Spleen (tissue), 11 donors: Measurements from ENCODE around the gene FPGS. TPM values are rescaled to one million over a fixed set of nuclear protein-coding genes. Genes with fewer than 3 reads are reported as not detected.

Experiments
- DNase-seq: peaks from one replicate; pipeline ENCODE4 v3.0.0-alpha.2; 2020
- H3K27ac ChIP-seq, 8 donors: fragments of 200-600 bp; sonication (generic) in 7 of 8; 1 replicate in 4 of 8; 2 replicates in 4 of 8; pipeline versions ENCODE4 v1.5.0 to v1.8.0; 2016 to 2021; ENCODE audit warnings: inconsistent platforms in 4 of 8, mild to moderate bottlenecking in 4 of 8, moderate library complexity in 1 of 8
- H3K27me3 ChIP-seq, 7 donors: fragments of 200-600 bp; sonication (generic) in 6 of 7; replicated peaks in 1 of 7; 1 replicate in 4 of 7; 2 replicates in 3 of 7; pipeline versions ENCODE4 v1.5.0 to v1.8.0; 2016 to 2021; ENCODE audit warnings: inconsistent platforms in 3 of 7, mild to moderate bottlenecking in 1 of 7
- H3K36me3 ChIP-seq, 6 donors: fragments of 200-600 bp; sonication (generic) in 5 of 6; 1 replicate in 4 of 6; 2 replicates in 2 of 6; pipeline versions ENCODE4 v1.5.0 to v1.8.0; 2016 to 2021; ENCODE audit warnings: inconsistent platforms in 2 of 6
- H3K4me1 ChIP-seq, 6 donors: fragments of 200-600 bp; sonication (generic) in 5 of 6; 1 replicate in 3 of 6; 2 replicates in 3 of 6; pipeline versions ENCODE4 v1.5.0 to v1.8.0; 2016 to 2021; ENCODE audit warnings: inconsistent platforms in 3 of 6
- H3K4me3 ChIP-seq, 8 donors: fragments of 200-600 bp; sonication (generic) in 7 of 8; 1 replicate in 4 of 8; 2 replicates in 4 of 8; pipeline versions ENCODE4 v1.5.0 to v1.8.0; 2016 to 2021; ENCODE audit warnings: inconsistent platforms in 4 of 8, mild to moderate bottlenecking in 4 of 8, moderate library complexity in 2 of 8
- H3K9me3 ChIP-seq, 8 donors: fragments of 200-600 bp; sonication (generic) in 7 of 8; 1 replicate in 4 of 8; 2 replicates in 4 of 8; pipeline versions ENCODE4 v1.5.0 to v1.8.0; 2016 to 2021; ENCODE audit warnings: inconsistent platforms in 4 of 8
- POLR2A ChIP-seq, 3 donors: fragments of 450-650 bp; IDR thresholded peaks; one replicate each; pipeline ENCODE4 v1.5.1; 2017; ENCODE audit warnings: antibody characterized with exemption in 3 of 3, mild to moderate bottlenecking in 1 of 3
- POLR2AphosphoS5 ChIP-seq, 3 donors: sonication (generic); formaldehyde crosslinking; IDR thresholded peaks; one replicate each; pipeline ENCODE4 v1.5.1; 2017; ENCODE audit warnings: antibody characterized with exemption in 3 of 3
- WGBS, 5 donors: extraction: QIAGEN DNeasy Blood & Tissue Kit in 3 of 5; methylation state at CpG; one replicate each; pipeline versions ENCODE4 v1.1.5 to v1.1.7; 2013 to 2018; 5-methylcytosine and 5-hydroxymethylcytosine counted together
- intact Hi-C: fragments of 100-400 bp; cut with DNase I; formaldehyde crosslinking; loops from one replicate; pipeline ENCODE4 v1.15.0; 2023; ENCODE audit warnings: low total_unique reads
- polyA plus RNA-seq, 3 donors: library from polyadenylated mRNA; stranded (reverse); fragments of 200-250 nt; gene quantifications; one replicate each; pipeline ENCODE4 v1.2.1, GENCODE V29; 2013
- total RNA-seq, 7 donors: library from RNA; depleted of rRNA in 3 of 7; stranded (reverse); fragments of >200 nt in 3 of 7; fragmentation: NEBNext Ultra II Directional in 4 of 7; extraction: Animal tissue kit (Norgen Biotek cat#: 25700) in 4 of 7; gene quantifications; one replicate each; pipeline versions ENCODE4 v1.1.0 to v1.2.1, GENCODE V29; 2016 to 2021
- TF ChIP-seq, protein P1 (sequence below), 11 experiments: fragments of 200-600 bp in 7 of 11; fragments of 450-650 bp in 4 of 11; sonication (generic) in 4 of 11; IDR thresholded peaks in 8 of 11; conservative IDR thresholded peaks in 3 of 11; 1 replicate in 7 of 11; 2 replicates in 4 of 11; pipeline versions ENCODE4 v1.4.0 to v1.8.0; 2016 to 2021; ENCODE audit warnings: antibody characterized with exemption in 11 of 11, inconsistent platforms in 4 of 11, mild to moderate bottlenecking in 1 of 11
- donor health status: healthy with polysubstance abuse.
- donor health status: DM: no; HTN: no; CAD: no; lungs with moderate emphysema.
- donor health status: DM: no; HTN: no; CAD: no.
- donor health status: Bipolar disorder and iron deficiency.
- donor health status: healthy.
- donor health status: DM: no; HTN: no; CAD: no.
- donor health status: DM: yes; HTN: yes; CAD: no.

The FPGS gene
- total and polyA plus RNA-seq, 10 donors, result 33.3 to 94.6 (median 66.4) TPM

DNA sequence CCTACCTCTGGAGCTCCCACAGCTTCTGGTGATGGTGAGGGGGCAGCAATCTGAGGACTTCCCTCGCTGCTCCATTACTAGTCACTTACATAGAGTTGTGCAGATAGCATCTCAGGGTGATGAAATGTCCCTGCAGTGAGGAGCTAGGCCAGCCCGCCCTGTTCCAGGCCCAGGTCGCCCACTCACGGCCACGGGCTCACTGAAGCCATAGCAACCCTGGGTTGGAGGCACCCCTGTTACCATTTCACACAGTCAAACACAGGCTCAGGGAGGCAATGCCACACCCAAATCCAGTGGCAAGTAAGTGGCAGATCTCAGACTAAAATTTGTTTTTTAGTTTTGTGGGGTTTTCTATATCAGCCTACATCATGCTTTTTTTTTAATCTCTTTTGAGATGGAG is 43.8 kb upstream of the FPGS start:
- no peak for DNase-seq

DNA sequence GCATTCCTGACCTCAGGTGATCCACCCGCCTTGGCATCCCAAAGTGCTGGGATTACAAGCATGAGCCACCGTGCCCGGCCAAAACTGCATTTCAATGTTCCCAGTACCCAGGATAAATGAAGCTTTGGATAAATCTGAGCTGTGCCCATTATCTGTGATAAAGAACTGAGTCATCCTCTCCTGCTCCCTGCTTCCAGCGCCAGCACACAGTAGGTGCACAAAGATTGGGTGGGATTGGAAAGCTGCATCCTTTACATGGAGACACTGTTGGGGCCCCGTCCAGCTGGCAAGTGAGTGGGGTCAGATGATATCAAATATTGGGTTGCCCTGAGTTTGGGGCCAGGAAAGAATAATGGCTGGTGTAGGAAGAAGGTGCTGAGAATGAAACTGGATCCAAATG is 41.6 kb upstream of the FPGS start:
- TF ChIP-seq POLR2AphosphoS5 (IDR thresholded peaks at IDR 0.05) (no peak), POLR2A (IDR thresholded peaks at IDR 0.05) (no peak)
- TF ChIP-seq, protein P1, sequence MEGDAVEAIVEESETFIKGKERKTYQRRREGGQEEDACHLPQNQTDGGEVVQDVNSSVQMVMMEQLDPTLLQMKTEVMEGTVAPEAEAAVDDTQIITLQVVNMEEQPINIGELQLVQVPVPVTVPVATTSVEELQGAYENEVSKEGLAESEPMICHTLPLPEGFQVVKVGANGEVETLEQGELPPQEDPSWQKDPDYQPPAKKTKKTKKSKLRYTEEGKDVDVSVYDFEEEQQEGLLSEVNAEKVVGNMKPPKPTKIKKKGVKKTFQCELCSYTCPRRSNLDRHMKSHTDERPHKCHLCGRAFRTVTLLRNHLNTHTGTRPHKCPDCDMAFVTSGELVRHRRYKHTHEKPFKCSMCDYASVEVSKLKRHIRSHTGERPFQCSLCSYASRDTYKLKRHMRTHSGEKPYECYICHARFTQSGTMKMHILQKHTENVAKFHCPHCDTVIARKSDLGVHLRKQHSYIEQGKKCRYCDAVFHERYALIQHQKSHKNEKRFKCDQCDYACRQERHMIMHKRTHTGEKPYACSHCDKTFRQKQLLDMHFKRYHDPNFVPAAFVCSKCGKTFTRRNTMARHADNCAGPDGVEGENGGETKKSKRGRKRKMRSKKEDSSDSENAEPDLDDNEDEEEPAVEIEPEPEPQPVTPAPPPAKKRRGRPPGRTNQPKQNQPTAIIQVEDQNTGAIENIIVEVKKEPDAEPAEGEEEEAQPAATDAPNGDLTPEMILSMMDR (IDR thresholded peaks at IDR 0.05 in 8 of 11, conservative IDR thresholded peaks at IDR 0.05 in 3 of 11), result no peak
- Histone ChIP-seq H3K36me3 (peaks cover 2 to 98% (median 41%) of the 10 kb centered on the region in 6 donors), H3K4me1 (peaks cover 32 to 100% (median 74%) of the 10 kb centered on the region in 6 donors), H3K27me3 (no peaks in the 10 kb centered on the region), H3K4me3 (peak overlapping the region in 1 of 8 donors; percentile 48), H3K9me3 (no peaks in the 10 kb centered on the region), H3K27ac (peak overlapping the region in 6 of 8 donors; percentile 58 to 92 (median 90))
- intact Hi-C loops, result no loop called here
- DNase-seq, result no peak
- 80 to 89% (median 84%) methylated on average over 5 of the region's 5 CpGs for WGBS, 5 donors

More for the DNA sequence above, 43.8 kb upstream of the FPGS start:
- WGBS, 5 donors, result 75 to 93% (median 91%) methylated on average over 1 to 5 of the region's 5 CpGs
- no peaks in the 10 kb centered on the region for H3K9me3 ChIP-seq
- TF ChIP-seq POLR2AphosphoS5 (IDR thresholded peaks at IDR 0.05) (peak in 1 of 3 donors; percentile 39), POLR2A (IDR thresholded peaks at IDR 0.05) (no peak)
- TF ChIP-seq, protein P1 (IDR thresholded peaks at IDR 0.05 in 8 of 11, conservative IDR thresholded peaks at IDR 0.05 in 3 of 11), result no peak
- intact Hi-C loops, result no loop called here
- H3K27me3 ChIP-seq, result no peaks in the 10 kb centered on the region
- peaks cover 20 to 99% (median 65%) of the 10 kb centered on the region in 6 donors for H3K4me1 ChIP-seq
- peaks cover 2 to 98% (median 43%) of the 10 kb centered on the region in 6 donors for H3K36me3 ChIP-seq
- H3K4me3 ChIP-seq, result no peak overlapping the region
- peak overlapping the region in 4 of 8 donors; percentile 19 to 92 (median 36) for H3K27ac ChIP-seq

DNA sequence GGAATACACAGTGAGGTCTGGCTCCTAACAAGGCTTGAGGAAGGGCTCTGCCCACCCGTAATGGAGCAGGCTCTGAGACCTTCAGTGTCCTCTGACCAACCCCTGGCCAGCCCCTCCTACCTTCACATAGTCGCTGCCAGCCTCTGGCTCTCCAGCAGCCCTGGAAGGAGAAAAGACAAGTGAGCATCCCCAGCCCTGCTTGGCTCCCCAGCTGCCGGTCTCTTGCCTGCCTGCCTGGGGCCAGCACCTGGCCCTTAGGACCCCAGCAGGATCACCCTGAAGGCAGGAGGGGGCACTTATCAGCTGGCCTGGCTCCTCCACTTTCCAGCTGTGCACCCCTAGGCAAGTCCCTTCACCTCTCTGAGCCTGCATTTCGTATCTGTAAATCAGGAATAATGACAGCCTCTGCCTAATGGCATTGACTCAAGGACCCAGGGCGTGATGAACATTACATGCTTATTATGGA is 41.2 kb upstream of the FPGS start:
- intact Hi-C loops, result no loop called here
- Histone ChIP-seq H3K36me3 (peaks cover 2 to 98% (median 45%) of the 10 kb centered on the region in 6 donors), H3K9me3 (no peaks in the 10 kb centered on the region), H3K4me1 (peaks cover 36 to 100% (median 76%) of the 10 kb centered on the region in 6 donors), H3K27me3 (no peaks in the 10 kb centered on the region), H3K4me3 (peak overlapping the region in 2 of 8 donors; percentile 5 to 48), H3K27ac (peak overlapping the region in 6 of 8 donors; percentile 58 to 92 (median 90))
- WGBS, 5 donors, result 64 to 80% (median 74%) methylated on average over 4 to 5 of the region's 5 CpGs
- no peak for DNase-seq
- TF ChIP-seq, protein P1 (IDR thresholded peaks at IDR 0.05 in 8 of 11, conservative IDR thresholded peaks at IDR 0.05 in 3 of 11), result no peak
- TF ChIP-seq POLR2AphosphoS5 (IDR thresholded peaks at IDR 0.05), result peak in 1 of 3 donors; percentile 63

DNA sequence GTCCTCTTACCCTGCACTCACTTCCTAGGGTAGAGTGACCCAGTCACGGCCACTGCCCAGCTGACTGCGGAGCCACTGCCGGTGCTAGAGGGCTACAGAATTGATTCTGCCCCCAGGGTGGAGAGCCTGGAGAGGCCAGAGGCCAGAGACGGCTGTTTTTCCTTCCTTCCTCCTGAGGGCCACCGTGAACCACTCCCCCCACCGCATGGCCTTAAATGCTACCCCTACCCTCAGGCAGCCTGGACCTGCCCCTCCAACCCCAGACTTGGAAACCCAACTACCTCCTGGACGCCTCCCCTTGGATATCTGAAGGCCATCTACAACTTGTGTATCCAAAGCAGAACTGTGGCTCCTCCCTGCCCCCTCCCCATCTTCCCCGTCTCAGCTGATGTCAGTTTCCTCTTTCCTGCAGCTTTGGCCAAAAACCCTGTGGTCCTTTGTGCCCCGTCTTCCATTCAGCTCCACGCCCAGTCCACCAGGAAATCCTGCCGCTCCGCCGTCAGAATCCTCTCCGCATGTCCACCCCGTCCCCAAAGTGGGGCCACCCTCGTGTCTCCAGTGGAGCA is 40.5 kb upstream of the FPGS start:
- Histone ChIP-seq H3K36me3 (peaks cover 2 to 98% (median 52%) of the 10 kb centered on the region in 6 donors), H3K4me3 (peak overlapping the region in 1 of 8 donors; percentile 48), H3K9me3 (no peaks in the 10 kb centered on the region), H3K27ac (peak overlapping the region in 7 of 8 donors; percentile 44 to 92 (median 89)), H3K27me3 (no peaks in the 10 kb centered on the region), H3K4me1 (peaks cover 43 to 100% (median 80%) of the 10 kb centered on the region in 6 donors)
- TF ChIP-seq, protein P1 (IDR thresholded peaks at IDR 0.05 in 8 of 11, conservative IDR thresholded peaks at IDR 0.05 in 3 of 11), result peak in 1 of 11 experiments; percentile 5
- TF ChIP-seq POLR2AphosphoS5 (IDR thresholded peaks at IDR 0.05) (peak; percentile 63 to 71 (median 67)), POLR2A (IDR thresholded peaks at IDR 0.05) (no peak)
- intact Hi-C loops, result no loop called here
- DNase-seq, result peak; percentile 89
- WGBS, 5 donors, result 34 to 58% (median 46%) methylated on average over 15 to 16 of the region's 16 CpGs
